K562 (cell line): Measurements from ENCODE around the gene AKT1S1. TPM values are rescaled to one million over a fixed set of nuclear protein-coding genes. Genes with fewer than 3 reads are reported as not detected.

Experiments
- BRD4 ChIP-seq: fragments of 200-600 bp; sonication (generic); IDR thresholded peaks from 2 replicates; pipeline ENCODE4 v1.6.1; 2017; ENCODE audit warnings: inconsistent platforms
- CBX5 ChIP-seq: IDR thresholded peaks from 2 replicates; pipeline ENCODE4 v1.6.1; 2014; ENCODE audit warnings: low read depth, borderline replicate concordance
- CEBPB ChIP-seq: fragments of 450-650 bp; IDR thresholded peaks from 2 replicates; pipeline ENCODE4 v1.6.1; 2016; ENCODE audit warnings: missing genetic modification characterization, missing compliant biosample characterization
- FOXA3 ChIP-seq, 2 experiments: fragments of 450-650 bp in 1 of 2; sonication (generic) in 1 of 2; formaldehyde crosslinking; IDR thresholded peaks in 1 of 2; conservative IDR thresholded peaks in 1 of 2; 2 replicates each; pipeline versions ENCODE4 v1.4.0 to v1.8.0; 2020 to 2022; ENCODE audit warnings: mild to moderate bottlenecking in 2 of 2, missing genetic modification reagents in 1 of 2
- HDAC2 ChIP-seq: fragments of 450-650 bp; IDR thresholded peaks from 2 replicates; pipeline ENCODE4 v1.6.1; 2016; ENCODE audit warnings: mild to moderate bottlenecking
- HNRNPLL ChIP-seq: fragments of 200-400 bp; formaldehyde crosslinking; IDR thresholded peaks from 2 replicates; pipeline ENCODE4 v1.6.1; 2017; ENCODE audit warnings: low read length, low read depth, mild to moderate bottlenecking; ENCODE audit not compliant: poor library complexity, severe bottlenecking
- KLF10 ChIP-seq: fragments of 250-450 bp; sonication (Bioruptor Pico); IDR thresholded peaks from 2 replicates; pipeline ENCODE4 v1.6.1; 2021; ENCODE audit warnings: matching md5 sums
- NCOA2 ChIP-seq, 2 experiments: fragments of 450-650 bp; IDR thresholded peaks; 2 replicates each; pipeline ENCODE4 v1.6.1; 2018; ENCODE audit warnings: mild to moderate bottlenecking in 2 of 2, moderate library complexity in 1 of 2; ENCODE audit not compliant: partially characterized antibody in 2 of 2
- NCOA4 ChIP-seq: fragments of 450-650 bp; IDR thresholded peaks from 2 replicates; pipeline ENCODE4 v1.6.1; 2018; ENCODE audit warnings: mild to moderate bottlenecking; ENCODE audit not compliant: partially characterized antibody
- PPARD ChIP-seq: fragments of 250-450 bp; sonication (Bioruptor Pico); IDR thresholded peaks from 2 replicates; pipeline ENCODE4 v1.8.0; 2022; ENCODE audit warnings: inconsistent platforms, mild to moderate bottlenecking, moderate library complexity
- SIX5 ChIP-seq, 2 experiments: IDR thresholded peaks; 2 replicates each; pipeline ENCODE4 v1.6.1; 2011; ENCODE audit warnings: low read length in 2 of 2, borderline replicate concordance in 1 of 2, low read depth in 1 of 2, mild to moderate bottlenecking in 1 of 2, moderate library complexity in 1 of 2; ENCODE audit not compliant: insufficient read depth in 1 of 2
- SOX6 ChIP-seq: fragments of 450-650 bp; IDR thresholded peaks from 2 replicates; pipeline ENCODE4 v1.6.1; 2014; ENCODE audit warnings: mild to moderate bottlenecking
- SP2 ChIP-seq: IDR thresholded peaks from 2 replicates; pipeline ENCODE4 v1.6.1; 2011; ENCODE audit warnings: mild to moderate bottlenecking, low read depth, low read length, moderate library complexity; ENCODE audit not compliant: poor library complexity, severe bottlenecking; ENCODE audit errors: extremely low read depth
- TAF1 ChIP-seq: IDR thresholded peaks from 2 replicates; pipeline ENCODE4 v1.6.1; 2011; ENCODE audit warnings: mild to moderate bottlenecking, low read length, moderate library complexity; ENCODE audit not compliant: insufficient read depth, control insufficient read depth, severe bottlenecking; ENCODE audit errors: extremely low read depth
- TRIM24 ChIP-seq, 2 experiments: fragments of 450-650 bp; IDR thresholded peaks; 2 replicates each; pipeline ENCODE4 v1.6.1; 2016
- ZNF121 ChIP-seq: sonication (generic); formaldehyde crosslinking; conservative IDR thresholded peaks from 2 replicates; pipeline ENCODE4 v1.8.0; 2022; ENCODE audit warnings: missing genetic modification reagents
- ZNF274 ChIP-seq: IDR thresholded peaks from 2 replicates; pipeline ENCODE4 v1.6.1; 2011; ENCODE audit warnings: low read depth, mild to moderate bottlenecking, low read length, moderate library complexity, borderline replicate concordance
- polyA plus RNA-seq, 8 experiments: library from polyadenylated mRNA; depleted of rRNA in 4 of 8; stranded (reverse) in 5 of 8; unstranded in 3 of 8; fragments of >200 nt; fragmentation: Nextera tagmentation in 2 of 8; fragmentation: Illumina TruSeq in 1 of 8; extraction: Ambion mirVana in 2 of 8; extraction: Trizol in 1 of 8; gene quantifications; 2 replicates each; pipeline versions ENCODE4 v1.2.1 to v1.2.3, GENCODE V29; 2011 to 2014; ENCODE audit warnings: inconsistent platforms in 1 of 8, missing spikeins in 1 of 8
- total RNA-seq, 7 experiments: library from RNA; depleted of rRNA in 6 of 7; stranded (reverse); fragments of >200 nt in 6 of 7; fragmentation: Illumina TruSeq in 2 of 7; extraction: Trizol in 2 of 7; gene quantifications; 2 replicates each; pipeline versions ENCODE4 v1.2.1 to v1.2.3, GENCODE V29; 2011 to 2021; ENCODE audit warnings: low replicate concordance in 1 of 7
- TF ChIP-seq, protein P1 (sequence below): sonication (generic); formaldehyde crosslinking; IDR thresholded peaks from 2 replicates; pipeline ENCODE4 v1.8.0; 2022; ENCODE audit warnings: mild to moderate bottlenecking, missing genetic modification reagents
- TF ChIP-seq, protein P2 (sequence below): fragments of 450-650 bp; IDR thresholded peaks from 2 replicates; pipeline ENCODE4 v1.6.1; 2016; ENCODE audit warnings: missing biosample characterization, missing genetic modification characterization
- TF ChIP-seq, protein P3 (sequence below), 3 experiments: IDR thresholded peaks in 2 of 3; conservative IDR thresholded peaks in 1 of 3; 2 replicates each; pipeline ENCODE4 v1.5.1; 2011 to 2012; ENCODE audit warnings: low read length in 3 of 3, mild to moderate bottlenecking in 3 of 3, control low read depth in 2 of 3, improper control_type of control experiment in 1 of 3, inconsistent platforms in 1 of 3, low read depth in 1 of 3, mixed read lengths in 1 of 3, moderate library complexity in 1 of 3; ENCODE audit not compliant: insufficient read depth in 2 of 3
- TF ChIP-seq, protein P4 (sequence below): fragments of 200-400 bp; formaldehyde crosslinking; IDR thresholded peaks from 2 replicates; pipeline ENCODE4 v1.6.1; 2017; ENCODE audit warnings: mild to moderate bottlenecking, low read depth, low read length, moderate library complexity

The AKT1S1 gene
- total and polyA plus RNA-seq, 9 of the 15 experiments (the other 6 are each of a cell fraction or from before 2014, with no cell fraction given): 1.2 to 50.3 (median 17.1) TPM

DNA sequence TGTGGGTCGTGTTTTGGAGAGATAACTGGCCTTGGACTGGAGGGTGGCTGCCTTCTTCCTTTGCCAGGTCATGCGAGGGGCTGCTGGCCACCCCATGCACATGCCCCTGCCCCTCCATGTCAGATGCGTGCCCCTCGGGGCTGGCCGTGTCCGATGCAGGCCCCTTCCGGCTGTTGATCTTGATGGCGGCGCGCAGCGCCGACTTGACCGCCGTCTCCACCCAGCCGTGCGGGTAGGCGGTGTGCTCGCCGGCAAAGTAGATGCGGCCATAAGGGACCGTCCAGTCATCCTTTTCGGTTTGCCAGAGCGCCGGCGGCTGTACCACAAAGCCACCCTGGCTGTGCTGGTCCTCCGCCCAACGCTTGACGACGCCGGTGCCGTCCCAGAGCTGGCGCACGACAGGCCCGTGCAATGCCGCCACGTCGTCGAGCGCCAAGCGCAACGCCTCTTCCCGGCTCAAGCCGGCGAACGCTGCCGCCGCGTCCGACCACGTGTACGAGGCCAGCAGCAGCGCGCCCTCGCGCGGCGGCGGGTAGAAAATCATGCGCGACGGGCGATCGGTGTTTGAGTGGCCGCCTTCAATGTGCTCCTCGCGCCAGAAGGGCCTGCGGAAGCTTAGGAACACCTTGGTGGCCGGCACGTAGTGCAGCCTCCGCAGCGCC lies 12.7 kb upstream of the AKT1S1 start (continued):
- TF ChIP-seq, protein P1, sequence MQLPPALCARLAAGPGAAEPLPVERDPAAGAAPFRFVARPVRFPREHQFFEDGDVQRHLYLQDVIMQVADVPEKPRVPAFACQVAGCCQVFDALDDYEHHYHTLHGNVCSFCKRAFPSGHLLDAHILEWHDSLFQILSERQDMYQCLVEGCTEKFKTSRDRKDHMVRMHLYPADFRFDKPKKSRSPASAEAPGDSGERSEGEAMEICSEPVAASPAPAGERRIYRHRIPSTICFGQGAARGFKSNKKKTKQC (CRISPR knock-in tag): peak; percentile 99
- TF ChIP-seq, protein P2, sequence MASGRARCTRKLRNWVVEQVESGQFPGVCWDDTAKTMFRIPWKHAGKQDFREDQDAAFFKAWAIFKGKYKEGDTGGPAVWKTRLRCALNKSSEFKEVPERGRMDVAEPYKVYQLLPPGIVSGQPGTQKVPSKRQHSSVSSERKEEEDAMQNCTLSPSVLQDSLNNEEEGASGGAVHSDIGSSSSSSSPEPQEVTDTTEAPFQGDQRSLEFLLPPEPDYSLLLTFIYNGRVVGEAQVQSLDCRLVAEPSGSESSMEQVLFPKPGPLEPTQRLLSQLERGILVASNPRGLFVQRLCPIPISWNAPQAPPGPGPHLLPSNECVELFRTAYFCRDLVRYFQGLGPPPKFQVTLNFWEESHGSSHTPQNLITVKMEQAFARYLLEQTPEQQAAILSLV (tag): no peak
- TF ChIP-seq ZNF274 (no peak; the same call in 1 of the 2 replicates), NCOA4 (no peak), BRD4 (0 out of 2 replicates have a peak, but pooled peaks have one; percentile 50), NCOA2 (IDR thresholded peaks at IDR 0.05; ENCODE audit: partially characterized antibody in 2 of 2) (no peak), ZNF121 (peak; percentile 68), CEBPB (no peak), HDAC2 (peak; percentile 51; the same call in 1 of the 2 replicates), KLF10 (no peak), TRIM24 (IDR thresholded peaks at IDR 0.05) (peak in 1 of 2 experiments; percentile 81; a peak in 2 of 4 replicates), FOXA3 (CRISPR knock-in tag; conservative IDR thresholded peaks at IDR 0.05 in 1 of 2, IDR thresholded peaks at IDR 0.05 in 1 of 2) (peak in 1 of 2 experiments; percentile 96; a peak in 2 of 4 replicates), SIX5 (IDR thresholded peaks at IDR 0.05; ENCODE audit: borderline replicate concordance in 1 of 2, insufficient read depth in 1 of 2, low read depth in 1 of 2, low read length in 2 of 2) (no peak), TAF1 (peak; percentile 23), PPARD (CRISPR knock-in tag) (no peak), SP2 (no peak), SOX6 (peak; percentile 83), CBX5 (peak; percentile 60; the same call in 1 of the 2 replicates), HNRNPLL (peak; percentile 56)
- TF ChIP-seq, protein P3, sequence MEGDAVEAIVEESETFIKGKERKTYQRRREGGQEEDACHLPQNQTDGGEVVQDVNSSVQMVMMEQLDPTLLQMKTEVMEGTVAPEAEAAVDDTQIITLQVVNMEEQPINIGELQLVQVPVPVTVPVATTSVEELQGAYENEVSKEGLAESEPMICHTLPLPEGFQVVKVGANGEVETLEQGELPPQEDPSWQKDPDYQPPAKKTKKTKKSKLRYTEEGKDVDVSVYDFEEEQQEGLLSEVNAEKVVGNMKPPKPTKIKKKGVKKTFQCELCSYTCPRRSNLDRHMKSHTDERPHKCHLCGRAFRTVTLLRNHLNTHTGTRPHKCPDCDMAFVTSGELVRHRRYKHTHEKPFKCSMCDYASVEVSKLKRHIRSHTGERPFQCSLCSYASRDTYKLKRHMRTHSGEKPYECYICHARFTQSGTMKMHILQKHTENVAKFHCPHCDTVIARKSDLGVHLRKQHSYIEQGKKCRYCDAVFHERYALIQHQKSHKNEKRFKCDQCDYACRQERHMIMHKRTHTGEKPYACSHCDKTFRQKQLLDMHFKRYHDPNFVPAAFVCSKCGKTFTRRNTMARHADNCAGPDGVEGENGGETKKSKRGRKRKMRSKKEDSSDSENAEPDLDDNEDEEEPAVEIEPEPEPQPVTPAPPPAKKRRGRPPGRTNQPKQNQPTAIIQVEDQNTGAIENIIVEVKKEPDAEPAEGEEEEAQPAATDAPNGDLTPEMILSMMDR (IDR thresholded peaks at IDR 0.05 in 2 of 3, conservative IDR thresholded peaks at IDR 0.05 in 1 of 3; ENCODE audit: insufficient read depth in 2 of 3, low read depth in 1 of 3, low read length in 3 of 3): peak; percentile 89 to 94 (median 91)
- TF ChIP-seq, protein P4, sequence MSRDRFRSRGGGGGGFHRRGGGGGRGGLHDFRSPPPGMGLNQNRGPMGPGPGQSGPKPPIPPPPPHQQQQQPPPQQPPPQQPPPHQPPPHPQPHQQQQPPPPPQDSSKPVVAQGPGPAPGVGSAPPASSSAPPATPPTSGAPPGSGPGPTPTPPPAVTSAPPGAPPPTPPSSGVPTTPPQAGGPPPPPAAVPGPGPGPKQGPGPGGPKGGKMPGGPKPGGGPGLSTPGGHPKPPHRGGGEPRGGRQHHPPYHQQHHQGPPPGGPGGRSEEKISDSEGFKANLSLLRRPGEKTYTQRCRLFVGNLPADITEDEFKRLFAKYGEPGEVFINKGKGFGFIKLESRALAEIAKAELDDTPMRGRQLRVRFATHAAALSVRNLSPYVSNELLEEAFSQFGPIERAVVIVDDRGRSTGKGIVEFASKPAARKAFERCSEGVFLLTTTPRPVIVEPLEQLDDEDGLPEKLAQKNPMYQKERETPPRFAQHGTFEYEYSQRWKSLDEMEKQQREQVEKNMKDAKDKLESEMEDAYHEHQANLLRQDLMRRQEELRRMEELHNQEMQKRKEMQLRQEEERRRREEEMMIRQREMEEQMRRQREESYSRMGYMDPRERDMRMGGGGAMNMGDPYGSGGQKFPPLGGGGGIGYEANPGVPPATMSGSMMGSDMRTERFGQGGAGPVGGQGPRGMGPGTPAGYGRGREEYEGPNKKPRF: no peak
